Spleen (tissue), 11 donors: ENCODE data around the gene PRKCA. TPM values are rescaled to one million over a fixed set of nuclear protein-coding genes. Genes with fewer than 3 reads are reported as not detected.
A peak's percentile ranks its signal among the peaks of the same experiment; 100 is the strongest.

Experiments used
- DNase-seq: peaks from one replicate; pipeline ENCODE4 v3.0.0-alpha.2; 2020
- H3K27ac ChIP-seq, 8 donors: fragments of 200-600 bp; sonication (generic) in 7 of 8; 1 replicate in 4 of 8; 2 replicates in 4 of 8; pipeline versions ENCODE4 v1.5.0 to v1.8.0; 2016 to 2021; ENCODE audit warnings: inconsistent platforms in 4 of 8, mild to moderate bottlenecking in 4 of 8, moderate library complexity in 1 of 8
- H3K27me3 ChIP-seq, 7 donors: fragments of 200-600 bp; sonication (generic) in 6 of 7; replicated peaks in 1 of 7; 1 replicate in 4 of 7; 2 replicates in 3 of 7; pipeline versions ENCODE4 v1.5.0 to v1.8.0; 2016 to 2021; ENCODE audit warnings: inconsistent platforms in 3 of 7, mild to moderate bottlenecking in 1 of 7
- H3K36me3 ChIP-seq, 6 donors: fragments of 200-600 bp; sonication (generic) in 5 of 6; 1 replicate in 4 of 6; 2 replicates in 2 of 6; pipeline versions ENCODE4 v1.5.0 to v1.8.0; 2016 to 2021; ENCODE audit warnings: inconsistent platforms in 2 of 6
- H3K4me1 ChIP-seq, 6 donors: fragments of 200-600 bp; sonication (generic) in 5 of 6; 1 replicate in 3 of 6; 2 replicates in 3 of 6; pipeline versions ENCODE4 v1.5.0 to v1.8.0; 2016 to 2021; ENCODE audit warnings: inconsistent platforms in 3 of 6
- H3K4me3 ChIP-seq, 8 donors: fragments of 200-600 bp; sonication (generic) in 7 of 8; 1 replicate in 4 of 8; 2 replicates in 4 of 8; pipeline versions ENCODE4 v1.5.0 to v1.8.0; 2016 to 2021; ENCODE audit warnings: inconsistent platforms in 4 of 8, mild to moderate bottlenecking in 4 of 8, moderate library complexity in 2 of 8
- H3K9me3 ChIP-seq, 8 donors: fragments of 200-600 bp; sonication (generic) in 7 of 8; 1 replicate in 4 of 8; 2 replicates in 4 of 8; pipeline versions ENCODE4 v1.5.0 to v1.8.0; 2016 to 2021; ENCODE audit warnings: inconsistent platforms in 4 of 8
- POLR2A ChIP-seq, 3 donors: fragments of 450-650 bp; IDR thresholded peaks; one replicate each; pipeline ENCODE4 v1.5.1; 2017; ENCODE audit warnings: antibody characterized with exemption in 3 of 3, mild to moderate bottlenecking in 1 of 3
- POLR2AphosphoS5 ChIP-seq, 3 donors: sonication (generic); formaldehyde crosslinking; IDR thresholded peaks; one replicate each; pipeline ENCODE4 v1.5.1; 2017; ENCODE audit warnings: antibody characterized with exemption in 3 of 3
- WGBS, 5 donors: extraction: QIAGEN DNeasy Blood & Tissue Kit in 3 of 5; methylation state at CpG; one replicate each; pipeline versions ENCODE4 v1.1.5 to v1.1.7; 2013 to 2018; 5-methylcytosine and 5-hydroxymethylcytosine counted together
- intact Hi-C: fragments of 100-400 bp; cut with DNase I; formaldehyde crosslinking; loops from one replicate; pipeline ENCODE4 v1.15.0; 2023; ENCODE audit warnings: low total_unique reads
- polyA plus RNA-seq, 3 donors: library from polyadenylated mRNA; stranded (reverse); fragments of 200-250 nt; gene quantifications; one replicate each; pipeline ENCODE4 v1.2.1, GENCODE V29; 2013
- total RNA-seq, 7 donors: library from RNA; depleted of rRNA in 3 of 7; stranded (reverse); fragments of >200 nt in 3 of 7; fragmentation: NEBNext Ultra II Directional in 4 of 7; extraction: Animal tissue kit (Norgen Biotek cat#: 25700) in 4 of 7; gene quantifications; one replicate each; pipeline versions ENCODE4 v1.1.0 to v1.2.1, GENCODE V29; 2016 to 2021
- TF ChIP-seq, protein P1 (sequence below), 11 experiments: fragments of 200-600 bp in 7 of 11; fragments of 450-650 bp in 4 of 11; sonication (generic) in 4 of 11; IDR thresholded peaks in 8 of 11; conservative IDR thresholded peaks in 3 of 11; 1 replicate in 7 of 11; 2 replicates in 4 of 11; pipeline versions ENCODE4 v1.4.0 to v1.8.0; 2016 to 2021; ENCODE audit warnings: antibody characterized with exemption in 11 of 11, inconsistent platforms in 4 of 11, mild to moderate bottlenecking in 1 of 11
- donor health status: healthy with polysubstance abuse.
- donor health status: DM: no; HTN: no; CAD: no; lungs with moderate emphysema.
- donor health status: DM: no; HTN: no; CAD: no.
- donor health status: Bipolar disorder and iron deficiency.
- donor health status: healthy.
- donor health status: DM: no; HTN: no; CAD: no.
- donor health status: DM: yes; HTN: yes; CAD: no.

The PRKCA gene
- total and polyA plus RNA-seq, 10 donors = 1.7 to 59.7 (median 31.2) TPM

DNA sequence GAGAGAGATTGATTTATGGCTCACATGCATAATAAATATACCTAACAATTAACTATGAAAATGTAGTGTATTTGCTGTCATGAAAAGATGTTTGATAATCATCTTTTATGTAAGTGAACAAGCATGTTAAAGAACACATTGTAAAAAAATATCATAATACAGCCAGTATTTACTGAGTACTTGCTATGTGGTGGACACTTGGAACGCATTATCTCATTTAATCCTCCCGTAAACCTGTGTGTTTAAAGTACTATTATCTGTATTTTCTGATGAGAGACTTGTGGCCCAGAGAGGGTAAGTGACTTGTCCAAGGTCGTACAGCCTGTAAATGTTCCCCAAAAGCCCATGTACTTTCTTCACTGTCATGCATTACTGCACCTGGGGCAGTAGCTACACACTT is 70.7 kb downstream of the PRKCA start:
- no peak for TF ChIP-seq POLR2A (IDR thresholded peaks at IDR 0.05)
- no peak for DNase-seq
- no peak overlapping the region for H3K4me3 ChIP-seq
- H3K27me3 ChIP-seq = no peaks in the 10 kb centered on the region
- peaks cover 0 to 22% (median 10%) of the 10 kb centered on the region in 6 donors for H3K4me1 ChIP-seq
- WGBS, 5 donors = 82 to 94% (median 91%) methylated on average over 3 of the region's 3 CpGs
- no peaks in the 10 kb centered on the region for H3K9me3 ChIP-seq
- intact Hi-C loops = no loop called here
- H3K36me3 ChIP-seq = no peaks in the 10 kb centered on the region
- no peak overlapping the region for H3K27ac ChIP-seq

DNA sequence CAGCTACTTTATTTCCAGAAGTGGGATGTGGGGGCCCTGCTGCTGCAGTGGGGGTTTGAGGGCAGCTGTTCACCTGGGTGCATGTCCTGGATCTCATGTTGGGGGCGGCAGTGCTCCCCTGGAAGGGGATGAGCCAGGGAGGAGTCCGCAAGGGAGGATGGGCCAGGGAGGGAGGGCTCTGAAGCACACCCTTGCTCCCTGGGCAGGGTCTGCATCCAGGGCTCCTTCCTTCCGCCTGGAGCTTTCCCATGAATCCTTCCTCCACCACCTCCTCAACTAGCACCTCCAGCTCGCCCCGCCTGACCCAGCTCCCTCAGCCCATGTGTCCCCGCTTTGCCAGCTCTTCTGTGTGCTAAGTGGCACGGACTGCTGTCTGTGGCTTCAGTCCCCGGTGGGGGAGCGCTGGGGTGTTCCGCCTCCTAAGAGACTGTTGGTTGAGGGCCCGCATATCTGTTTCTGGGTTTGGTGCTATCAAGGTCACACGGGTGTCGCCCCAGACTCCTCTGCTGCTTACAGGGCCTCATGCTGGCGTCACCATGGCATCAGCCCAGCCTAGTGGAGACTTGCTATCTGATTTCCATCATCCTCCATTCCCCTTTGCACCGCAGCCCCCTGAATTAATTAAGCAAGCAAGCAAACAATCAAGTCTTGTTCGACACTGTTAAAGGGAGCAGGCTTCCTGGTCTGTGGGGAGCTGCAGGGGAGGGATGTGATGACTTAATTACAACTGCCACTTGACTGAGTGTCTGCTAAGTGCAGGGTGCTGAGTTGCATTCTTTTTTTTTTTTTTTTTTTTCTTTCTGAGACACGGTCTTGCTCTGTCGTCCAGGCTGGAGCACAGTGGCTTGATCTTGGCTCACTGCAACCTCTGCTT is 71.8 kb downstream of the PRKCA start:
- DNase-seq = no peak
- WGBS, 5 donors = 63 to 77% (median 72%) methylated on average over 17 to 18 of the region's 18 CpGs
- no peaks in the 10 kb centered on the region for H3K27me3 ChIP-seq
- no peak overlapping the region for H3K4me3 ChIP-seq
- intact Hi-C loops = no loop called here
- H3K9me3 ChIP-seq = no peaks in the 10 kb centered on the region
- H3K36me3 ChIP-seq = no peaks in the 10 kb centered on the region
- H3K27ac ChIP-seq = peak overlapping the region in 1 of 8 donors; percentile 26
- TF ChIP-seq, protein P1, sequence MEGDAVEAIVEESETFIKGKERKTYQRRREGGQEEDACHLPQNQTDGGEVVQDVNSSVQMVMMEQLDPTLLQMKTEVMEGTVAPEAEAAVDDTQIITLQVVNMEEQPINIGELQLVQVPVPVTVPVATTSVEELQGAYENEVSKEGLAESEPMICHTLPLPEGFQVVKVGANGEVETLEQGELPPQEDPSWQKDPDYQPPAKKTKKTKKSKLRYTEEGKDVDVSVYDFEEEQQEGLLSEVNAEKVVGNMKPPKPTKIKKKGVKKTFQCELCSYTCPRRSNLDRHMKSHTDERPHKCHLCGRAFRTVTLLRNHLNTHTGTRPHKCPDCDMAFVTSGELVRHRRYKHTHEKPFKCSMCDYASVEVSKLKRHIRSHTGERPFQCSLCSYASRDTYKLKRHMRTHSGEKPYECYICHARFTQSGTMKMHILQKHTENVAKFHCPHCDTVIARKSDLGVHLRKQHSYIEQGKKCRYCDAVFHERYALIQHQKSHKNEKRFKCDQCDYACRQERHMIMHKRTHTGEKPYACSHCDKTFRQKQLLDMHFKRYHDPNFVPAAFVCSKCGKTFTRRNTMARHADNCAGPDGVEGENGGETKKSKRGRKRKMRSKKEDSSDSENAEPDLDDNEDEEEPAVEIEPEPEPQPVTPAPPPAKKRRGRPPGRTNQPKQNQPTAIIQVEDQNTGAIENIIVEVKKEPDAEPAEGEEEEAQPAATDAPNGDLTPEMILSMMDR (IDR thresholded peaks at IDR 0.05 in 8 of 11, conservative IDR thresholded peaks at IDR 0.05 in 3 of 11) = no peak
- TF ChIP-seq POLR2A (IDR thresholded peaks at IDR 0.05) (no peak), POLR2AphosphoS5 (IDR thresholded peaks at IDR 0.05) (no peak)
- peaks cover 0 to 22% (median 10%) of the 10 kb centered on the region in 6 donors for H3K4me1 ChIP-seq

DNA sequence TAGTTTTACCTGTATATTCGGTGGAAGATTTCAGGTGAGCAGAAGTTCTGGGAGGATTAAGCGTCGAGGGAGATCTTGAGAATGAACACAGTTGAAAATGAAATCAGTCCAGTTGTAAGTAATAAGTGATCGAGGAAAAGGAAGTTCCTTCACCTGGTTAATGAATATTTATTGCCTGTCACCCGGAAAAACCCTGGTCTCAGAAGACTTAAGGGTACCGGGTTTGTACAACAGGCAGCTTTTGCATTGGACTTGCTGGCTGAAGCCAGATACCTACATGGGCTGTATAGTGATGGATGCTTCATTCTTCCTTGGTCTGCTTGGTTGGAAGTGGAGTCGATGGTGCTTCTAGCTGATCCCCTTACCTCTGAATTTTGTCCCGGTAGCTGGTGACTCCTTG is 72.7 kb downstream of the PRKCA start:
- Histone ChIP-seq H3K4me3 (no peak overlapping the region), H3K9me3 (no peaks in the 10 kb centered on the region), H3K4me1 (peaks cover 0 to 28% (median 15%) of the 10 kb centered on the region in 6 donors), H3K36me3 (no peaks in the 10 kb centered on the region), H3K27me3 (no peaks in the 10 kb centered on the region), H3K27ac (no peak overlapping the region)
- intact Hi-C loops = no loop called here
- 66 to 72% (median 68%) methylated on average over 8 of the region's 8 CpGs for WGBS, 5 donors
- TF ChIP-seq POLR2A (IDR thresholded peaks at IDR 0.05) = no peak
- TF ChIP-seq POLR2AphosphoS5 (IDR thresholded peaks at IDR 0.05) = no peak
- TF ChIP-seq, protein P1 (IDR thresholded peaks at IDR 0.05 in 8 of 11, conservative IDR thresholded peaks at IDR 0.05 in 3 of 11) = no peak
- DNase-seq = no peak

DNA sequence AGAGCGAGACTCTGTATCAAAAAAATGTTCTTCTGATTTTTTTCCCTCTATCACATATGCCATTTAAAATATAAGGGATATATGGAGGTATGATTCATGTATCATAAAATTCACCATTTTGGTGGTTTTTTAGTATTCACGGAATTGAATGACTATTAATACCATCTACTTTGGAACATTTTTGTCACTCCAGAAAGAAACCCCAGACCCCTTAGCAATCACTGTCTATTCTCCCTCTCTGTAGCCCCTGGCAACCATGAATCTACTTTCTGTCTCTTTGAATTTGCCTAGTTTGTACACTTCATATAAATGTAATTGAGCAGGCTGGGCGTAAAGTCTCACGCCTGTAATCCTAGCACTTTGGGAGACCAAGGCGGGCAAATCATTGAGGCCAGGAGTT is 75.9 kb downstream of the PRKCA start:
- Histone ChIP-seq H3K4me3 (no peak overlapping the region), H3K36me3 (no peaks in the 10 kb centered on the region), H3K27me3 (no peaks in the 10 kb centered on the region), H3K27ac (no peak overlapping the region), H3K9me3 (no peaks in the 10 kb centered on the region), H3K4me1 (peaks cover 3 to 41% (median 21%) of the 10 kb centered on the region in 6 donors)
- DNase-seq = no peak
- intact Hi-C loops = no loop called here
- WGBS, 5 donors = 95 to 99% (median 96%) methylated on average over 5 of the region's 5 CpGs
- TF ChIP-seq POLR2AphosphoS5 (IDR thresholded peaks at IDR 0.05) (no peak), POLR2A (IDR thresholded peaks at IDR 0.05) (no peak)
- TF ChIP-seq, protein P1 (IDR thresholded peaks at IDR 0.05 in 8 of 11, conservative IDR thresholded peaks at IDR 0.05 in 3 of 11) = no peak
